Fibroblast of lung (primary cell): Measurements from ENCODE around the gene SLC4A8. TPM values are rescaled to one million over a fixed set of nuclear protein-coding genes. Genes with fewer than 3 reads are reported as not detected.

Experiments used
- DNase-seq, 2 donors: peaks; one replicate each; pipeline versions ENCODE4 v3.0.0 to v3.0.0-alpha.2; 2010; ENCODE audit warnings: low read depth in 2 of 2
- H2AFZ ChIP-seq: 2 replicates; pipeline ENCODE4 v1.5.1; 2012; ENCODE audit warnings: low read length, control low read depth, inconsistent platforms
- H3K27ac ChIP-seq: 2 replicates; pipeline ENCODE4 v1.5.1; 2011; ENCODE audit warnings: low read length, control low read depth; ENCODE audit not compliant: insufficient read depth
- H3K27me3 ChIP-seq: 2 replicates; pipeline ENCODE4 v1.5.1; 2011; ENCODE audit warnings: mild to moderate bottlenecking, low read length; ENCODE audit not compliant: control insufficient read depth, insufficient read depth
- H3K36me3 ChIP-seq: 2 replicates; pipeline ENCODE4 v1.5.1; 2011; ENCODE audit warnings: low read length; ENCODE audit not compliant: control insufficient read depth, insufficient read depth
- H3K4me1 ChIP-seq: 2 replicates; pipeline ENCODE4 v1.5.1; 2011; ENCODE audit warnings: low read length; ENCODE audit not compliant: control insufficient read depth, insufficient read depth; ENCODE audit errors: extremely low read depth
- H3K4me2 ChIP-seq: 2 replicates; pipeline ENCODE4 v1.5.1; 2011; ENCODE audit warnings: low read length, control low read depth; ENCODE audit not compliant: insufficient read depth; ENCODE audit errors: extremely low read depth
- H3K4me3 ChIP-seq, 4 experiments: fragments of 200-600 bp in 1 of 4; sonication (generic) in 1 of 4; replicated peaks in 1 of 4; 2 replicates each; pipeline ENCODE4 v1.5.1; 2011 to 2016; ENCODE audit warnings: low read length in 4 of 4, low read depth in 3 of 4, mild to moderate bottlenecking in 3 of 4, control low read depth in 2 of 4, inconsistent platforms in 1 of 4, mixed read lengths in 1 of 4; ENCODE audit not compliant: insufficient read depth in 1 of 4; ENCODE audit errors: control extremely low read depth in 1 of 4
- H3K79me2 ChIP-seq: 2 replicates; pipeline ENCODE4 v1.5.1; 2012; ENCODE audit warnings: mild to moderate bottlenecking, low read length, inconsistent platforms; ENCODE audit not compliant: control insufficient read depth, insufficient read depth
- H3K9ac ChIP-seq: 2 replicates; pipeline ENCODE4 v1.5.1; 2011; ENCODE audit warnings: mild to moderate bottlenecking, low read length, control low read depth; ENCODE audit not compliant: insufficient read depth
- H3K9me3 ChIP-seq: 2 replicates; pipeline ENCODE4 v1.5.1; 2012; ENCODE audit warnings: low read depth, low read length; ENCODE audit not compliant: control insufficient read depth, insufficient read depth
- H4K20me1 ChIP-seq: 2 replicates; pipeline ENCODE4 v1.5.1; 2011; ENCODE audit warnings: low read length; ENCODE audit not compliant: control insufficient read depth, insufficient read depth; ENCODE audit errors: extremely low read depth
- EZH2 ChIP-seq: IDR thresholded peaks from 2 replicates; pipeline ENCODE4 v1.5.1; 2012; ENCODE audit warnings: low read length, control low read depth, mild to moderate bottlenecking; ENCODE audit errors: missing control alignments
- polyA plus RNA-seq, 2 donors: library from polyadenylated mRNA; depleted of rRNA in 1 of 2; stranded (reverse) in 1 of 2; unstranded in 1 of 2; fragments of >200 nt; gene quantifications; 2 replicates each; pipeline ENCODE4 v1.2.1, GENCODE V29; 2011 to 2012; ENCODE audit warnings: missing spikeins in 1 of 2
- total RNA-seq: library from RNA; depleted of rRNA; stranded (reverse); fragments of >200 nt; gene quantifications from 2 replicates; pipeline ENCODE4 v1.2.1, GENCODE V29; 2014
- TF ChIP-seq, protein P1 (sequence below), 2 donors: IDR thresholded peaks in 1 of 2; conservative IDR thresholded peaks in 1 of 2; 1 replicate in 1 of 2; 2 replicates in 1 of 2; pipeline ENCODE4 v1.5.1; 2011 to 2012; ENCODE audit warnings: low read length in 2 of 2, control low read depth in 1 of 2, inconsistent platforms in 1 of 2, low read depth in 1 of 2, mild to moderate bottlenecking in 1 of 2

Gene SLC4A8
- total and polyA plus RNA-seq, 2 donors (not counting 1 experiment from before 2014, with no cell fraction given), result 4.9 to 7.3 TPM

DNA sequence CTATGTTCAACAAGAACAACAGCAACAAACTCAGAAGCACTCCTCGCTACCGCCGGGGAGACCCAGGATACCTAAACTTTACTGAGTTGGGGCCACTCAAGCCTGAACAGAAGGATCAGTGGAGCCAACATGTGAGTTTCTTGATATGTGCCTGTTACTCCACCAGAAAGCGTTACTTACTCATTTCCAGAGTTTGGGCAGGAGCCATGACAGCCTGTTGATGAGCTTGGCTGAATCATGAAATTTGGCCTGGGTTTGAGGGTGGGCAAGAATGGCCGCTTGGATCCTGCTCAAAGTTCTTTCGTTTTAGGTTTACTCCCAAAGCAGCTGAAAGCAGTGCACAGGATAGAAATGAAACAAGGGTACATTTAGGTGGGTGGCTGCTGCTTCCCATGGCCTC, 21.5 kb upstream of the SLC4A8 start:
- Histone ChIP-seq H3K9me3 (no peaks in the 10 kb centered on the region), H3K4me2 (no peak overlapping the region), H3K79me2 (no peaks in the 10 kb centered on the region), H3K4me1 (no peaks in the 10 kb centered on the region), H3K36me3 (no peaks in the 10 kb centered on the region), H3K27me3 (no peaks in the 10 kb centered on the region), H2AFZ (no peak overlapping the region), H3K27ac (no peak overlapping the region), H3K9ac (no peak overlapping the region), H3K4me3 (no peak overlapping the region), H4K20me1 (no peaks in the 10 kb centered on the region)
- no peak for TF ChIP-seq EZH2
- TF ChIP-seq, protein P1, sequence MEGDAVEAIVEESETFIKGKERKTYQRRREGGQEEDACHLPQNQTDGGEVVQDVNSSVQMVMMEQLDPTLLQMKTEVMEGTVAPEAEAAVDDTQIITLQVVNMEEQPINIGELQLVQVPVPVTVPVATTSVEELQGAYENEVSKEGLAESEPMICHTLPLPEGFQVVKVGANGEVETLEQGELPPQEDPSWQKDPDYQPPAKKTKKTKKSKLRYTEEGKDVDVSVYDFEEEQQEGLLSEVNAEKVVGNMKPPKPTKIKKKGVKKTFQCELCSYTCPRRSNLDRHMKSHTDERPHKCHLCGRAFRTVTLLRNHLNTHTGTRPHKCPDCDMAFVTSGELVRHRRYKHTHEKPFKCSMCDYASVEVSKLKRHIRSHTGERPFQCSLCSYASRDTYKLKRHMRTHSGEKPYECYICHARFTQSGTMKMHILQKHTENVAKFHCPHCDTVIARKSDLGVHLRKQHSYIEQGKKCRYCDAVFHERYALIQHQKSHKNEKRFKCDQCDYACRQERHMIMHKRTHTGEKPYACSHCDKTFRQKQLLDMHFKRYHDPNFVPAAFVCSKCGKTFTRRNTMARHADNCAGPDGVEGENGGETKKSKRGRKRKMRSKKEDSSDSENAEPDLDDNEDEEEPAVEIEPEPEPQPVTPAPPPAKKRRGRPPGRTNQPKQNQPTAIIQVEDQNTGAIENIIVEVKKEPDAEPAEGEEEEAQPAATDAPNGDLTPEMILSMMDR (conservative IDR thresholded peaks at IDR 0.05 in 1 of 2, IDR thresholded peaks at IDR 0.05 in 1 of 2; ENCODE audit: low read depth in 1 of 2, low read length in 2 of 2), result no peak
- DNase-seq, result peak; percentile 58 to 62

DNA sequence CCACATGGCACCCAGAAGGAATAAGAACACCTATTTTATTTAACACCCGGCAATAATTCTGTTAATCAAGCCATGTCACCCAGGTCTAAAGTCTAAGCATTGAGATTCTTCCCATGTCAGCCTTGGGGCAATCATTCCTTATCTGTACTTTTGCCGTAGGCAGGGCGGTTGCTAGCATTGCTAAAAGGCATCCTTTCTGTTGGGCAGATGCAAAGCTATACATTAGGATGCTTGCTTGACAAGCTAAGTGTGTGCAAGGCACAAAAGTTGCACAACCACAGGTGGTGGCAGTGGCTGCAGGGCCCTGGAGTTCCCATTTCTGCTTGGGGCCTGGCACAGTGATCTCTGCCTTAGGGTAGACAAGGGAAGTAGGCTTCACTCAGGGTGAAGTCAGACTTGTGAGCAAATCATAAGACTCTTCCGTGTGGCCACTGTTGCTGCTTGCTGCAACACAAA, 20.9 kb upstream of the SLC4A8 start:
- H4K20me1 ChIP-seq, result no peaks in the 10 kb centered on the region
- no peak overlapping the region for H3K27ac ChIP-seq
- H3K36me3 ChIP-seq, result no peaks in the 10 kb centered on the region
- H3K4me3 ChIP-seq, result no peak overlapping the region
- H2AFZ ChIP-seq, result no peak overlapping the region
- H3K4me2 ChIP-seq, result no peak overlapping the region
- H3K79me2 ChIP-seq, result no peaks in the 10 kb centered on the region
- H3K9me3 ChIP-seq, result no peaks in the 10 kb centered on the region
- no peaks in the 10 kb centered on the region for H3K27me3 ChIP-seq
- no peaks in the 10 kb centered on the region for H3K4me1 ChIP-seq
- TF ChIP-seq EZH2, result no peak
- TF ChIP-seq, protein P1 (conservative IDR thresholded peaks at IDR 0.05 in 1 of 2, IDR thresholded peaks at IDR 0.05 in 1 of 2; ENCODE audit: low read depth in 1 of 2, low read length in 2 of 2), result no peak
- H3K9ac ChIP-seq, result no peak overlapping the region
- DNase-seq, result no peak

DNA sequence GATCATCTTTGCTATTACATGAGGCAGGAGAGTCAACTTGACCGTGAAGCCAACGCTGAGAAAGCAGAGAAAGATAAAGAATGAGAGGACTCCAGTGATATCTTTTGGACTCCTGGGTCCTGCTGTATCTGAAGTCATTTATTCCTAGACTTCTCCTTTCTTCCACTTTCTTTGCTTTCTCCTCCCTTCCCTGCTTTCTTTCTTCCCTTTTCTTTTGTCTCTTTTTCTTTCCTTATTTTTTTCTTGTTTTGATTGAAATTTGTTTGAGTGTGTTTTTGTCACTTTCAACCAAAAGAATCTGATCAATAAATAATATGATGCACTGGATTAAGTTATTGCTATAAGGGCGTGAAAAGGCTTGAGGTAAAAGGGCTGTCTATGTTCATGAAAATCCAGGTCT, 20.0 kb upstream of the SLC4A8 start:
- Histone ChIP-seq H3K36me3 (no peaks in the 10 kb centered on the region), H3K9me3 (no peaks in the 10 kb centered on the region)

More for the DNA sequence above, 20.0 kb upstream of the SLC4A8 start:
- Histone ChIP-seq H3K4me2 (no peak overlapping the region), H3K27ac (no peak overlapping the region), H3K79me2 (no peaks in the 10 kb centered on the region), H3K4me1 (no peaks in the 10 kb centered on the region), H3K4me3 (no peak overlapping the region), H3K9ac (no peak overlapping the region), H2AFZ (no peak overlapping the region), H3K27me3 (no peaks in the 10 kb centered on the region), H4K20me1 (no peaks in the 10 kb centered on the region)
- no peak for DNase-seq
- no peak for TF ChIP-seq EZH2
- TF ChIP-seq, protein P1 (conservative IDR thresholded peaks at IDR 0.05 in 1 of 2, IDR thresholded peaks at IDR 0.05 in 1 of 2; ENCODE audit: low read depth in 1 of 2, low read length in 2 of 2), result no peak
